Measurements from ENCODE around the gene OCSTAMP.

Gene OCSTAMP

DNA sequence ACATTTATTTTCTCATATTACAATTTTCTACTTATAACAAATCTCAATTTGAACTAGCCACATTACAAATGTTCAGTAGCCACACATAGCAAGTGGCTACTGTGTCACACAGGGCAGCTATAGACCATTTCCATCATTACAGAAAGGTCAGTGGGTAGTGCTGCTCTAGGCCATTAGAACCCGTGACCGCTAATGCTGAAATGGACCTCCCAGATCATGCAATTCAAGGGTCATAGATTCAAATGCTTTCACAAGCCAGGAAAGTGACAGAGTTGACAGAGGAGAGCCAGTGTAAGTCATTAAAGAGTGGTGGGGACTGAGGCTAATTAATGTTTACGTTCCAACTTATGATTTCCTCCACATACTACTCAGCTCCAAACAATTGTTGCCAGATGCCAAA is 3.5 kb upstream of the OCSTAMP start:
- DNase-seq (ENCODE audit: low read depth, low spot score), result no peak

- DNase-seq (ENCODE audit: low read depth, low spot score), result no peak
Measured at GRCh38 chr20:46552460-46553420, 2.3 kb upstream of the OCSTAMP start.

DNA sequence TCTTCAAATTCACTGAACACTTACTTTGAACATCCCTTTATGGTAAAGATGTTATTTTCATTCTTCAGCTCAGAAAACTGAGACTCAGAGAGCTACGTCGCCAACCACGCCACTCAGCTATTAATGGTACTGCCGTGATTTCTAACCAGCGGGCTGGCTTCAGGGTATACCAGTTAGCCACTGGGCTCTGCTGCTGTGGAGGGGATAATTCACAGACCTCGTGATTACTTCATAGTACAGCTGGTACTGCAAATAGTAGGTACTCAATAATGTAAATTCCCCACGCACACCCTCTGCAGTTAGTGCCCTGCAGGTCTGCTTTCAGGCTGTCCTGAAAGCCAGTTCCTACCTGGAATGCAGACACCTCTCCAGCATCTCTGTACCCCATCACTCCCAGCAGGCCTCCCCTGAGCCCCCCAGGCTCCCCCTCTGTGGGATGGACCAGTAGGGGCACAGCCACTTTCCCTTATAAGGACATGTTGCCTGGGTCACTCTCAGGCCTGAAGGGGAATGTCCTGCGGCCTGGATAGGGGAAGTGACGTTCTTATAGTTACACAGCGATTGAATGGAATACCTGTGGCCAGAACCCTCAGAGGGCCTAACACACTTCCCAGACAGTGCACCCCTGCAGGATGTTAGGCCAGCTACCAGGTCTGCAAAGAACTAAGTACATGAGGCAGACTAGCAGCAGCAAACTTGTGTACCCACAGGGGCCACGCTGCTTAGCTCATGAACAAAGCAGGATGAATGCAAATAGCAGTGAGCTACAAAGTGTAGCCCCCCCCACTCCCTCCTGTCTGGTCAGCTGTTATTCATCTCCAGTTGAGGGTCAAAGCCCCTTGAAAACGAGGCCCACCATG is 1.3 kb upstream of the OCSTAMP start:
- peak; percentile 25 for DNase-seq (ENCODE audit: low read depth, low spot score)

- no peak for DNase-seq (ENCODE audit: low read depth, low spot score)
Measured at GRCh38 chr20:46549188-46549972, 1.1 kb downstream of the OCSTAMP start.

DNA sequence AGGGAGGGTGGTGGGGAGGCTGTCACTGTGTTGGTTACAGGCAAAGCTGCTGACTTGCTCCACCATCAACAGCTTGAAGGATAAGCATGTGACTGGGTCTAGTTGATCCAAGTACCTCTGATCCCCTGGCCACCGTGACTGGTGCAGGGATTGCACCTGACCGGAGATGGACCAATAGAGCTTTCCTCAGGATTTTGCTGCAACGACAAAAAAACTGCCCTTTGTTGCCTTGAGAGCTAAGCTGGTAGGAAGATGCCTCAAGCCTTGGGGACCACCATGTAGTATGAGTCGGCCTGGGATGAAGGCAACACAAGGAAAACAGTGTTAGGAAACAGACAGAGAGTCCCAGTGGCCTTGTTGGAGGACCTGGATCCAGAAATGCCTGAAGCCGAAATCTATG is 1.8 kb downstream of the OCSTAMP start:
- DNase-seq (ENCODE audit: low read depth, low spot score), result no peak

- no peak for DNase-seq (ENCODE audit: low read depth, low spot score)
Measured at GRCh38 chr20:46547995-46548394, 2.5 kb downstream of the OCSTAMP start.

DNA sequence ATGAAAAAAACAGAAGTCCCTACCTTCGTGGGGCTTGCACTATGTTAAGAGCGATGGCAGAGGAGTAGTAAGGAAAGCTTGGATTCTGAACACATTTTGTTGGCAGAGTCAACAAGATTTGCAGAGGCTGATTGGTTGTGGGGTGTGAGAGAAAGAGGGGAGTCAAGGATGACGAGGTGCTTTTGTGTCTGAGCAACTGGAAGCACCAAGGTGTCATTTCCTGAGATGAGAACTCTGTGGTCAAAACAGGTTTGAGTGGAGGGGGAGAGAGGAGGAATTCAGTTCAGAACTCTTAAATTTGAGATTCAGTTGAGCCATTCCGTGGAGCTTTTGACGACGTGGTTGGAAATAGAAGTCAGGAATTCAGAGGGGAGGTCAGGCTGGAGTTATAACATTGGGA is 3.5 kb downstream of the OCSTAMP start:
- DNase-seq (ENCODE audit: low read depth, low spot score), result no peak

DNA sequence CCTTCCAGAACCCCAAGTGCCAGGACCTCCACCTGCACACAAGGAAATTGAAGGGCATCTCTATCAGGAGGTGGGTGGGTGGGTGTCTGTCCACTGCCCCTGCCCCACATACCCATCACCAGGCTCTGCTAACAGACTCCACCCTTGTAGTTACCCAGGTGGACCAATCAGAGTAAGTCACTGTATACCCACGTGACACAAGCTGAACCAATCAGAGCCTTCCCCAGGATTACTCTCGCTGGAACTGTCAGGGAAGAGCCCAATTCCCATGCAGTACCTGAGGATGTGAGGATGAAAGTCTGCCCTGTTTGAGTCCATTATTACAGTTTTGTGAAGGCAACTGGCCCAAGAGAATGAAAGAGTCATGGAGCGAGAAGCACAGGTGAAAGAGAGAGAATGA is 4.2 kb downstream of the OCSTAMP start:
- no peak for DNase-seq (ENCODE audit: low read depth, low spot score)

- DNase-seq (ENCODE audit: low read depth, low spot score), result no peak
Measured at GRCh38 chr20:46545827-46546138, 4.7 kb downstream of the OCSTAMP start.

GRCh38 chr20:46545077-46545826 is 5.2 kb downstream of the OCSTAMP start:
- no peak for DNase-seq (ENCODE audit: low read depth, low spot score)

GRCh38 chr20:46544576-46544975 is 5.9 kb downstream of the OCSTAMP start:
- DNase-seq (ENCODE audit: low read depth, low spot score), result no peak

GRCh38 chr20:46543959-46544358 is 6.5 kb downstream of the OCSTAMP start:
- DNase-seq (ENCODE audit: low read depth, low spot score), result no peak

DNA sequence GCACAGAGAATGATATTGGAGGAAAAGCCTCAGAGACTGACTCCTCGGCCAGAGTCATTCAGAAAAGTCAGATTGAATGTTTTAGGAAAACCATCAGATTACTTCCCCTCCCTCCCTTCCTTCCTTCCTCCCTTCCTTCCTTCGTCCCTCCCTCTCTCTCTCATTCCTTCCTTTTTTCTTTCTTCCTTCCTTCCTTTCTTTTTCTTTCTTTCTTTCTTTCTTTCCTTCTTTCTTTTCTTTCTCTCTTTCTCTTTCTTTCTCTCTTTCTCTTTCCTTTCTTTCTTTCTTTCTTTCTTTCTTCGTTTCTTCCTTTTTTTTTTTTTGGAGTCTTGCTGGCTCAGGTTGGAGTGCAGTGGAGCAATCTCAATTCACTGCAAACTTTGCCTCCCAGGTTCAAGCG is 7.4 kb downstream of the OCSTAMP start:
- DNase-seq (ENCODE audit: low read depth, low spot score), result no peak

- DNase-seq (ENCODE audit: low read depth, low spot score), result no peak
Measured at GRCh38 chr20:46541229-46541935, 9.1 kb downstream of the OCSTAMP start.

DNA sequence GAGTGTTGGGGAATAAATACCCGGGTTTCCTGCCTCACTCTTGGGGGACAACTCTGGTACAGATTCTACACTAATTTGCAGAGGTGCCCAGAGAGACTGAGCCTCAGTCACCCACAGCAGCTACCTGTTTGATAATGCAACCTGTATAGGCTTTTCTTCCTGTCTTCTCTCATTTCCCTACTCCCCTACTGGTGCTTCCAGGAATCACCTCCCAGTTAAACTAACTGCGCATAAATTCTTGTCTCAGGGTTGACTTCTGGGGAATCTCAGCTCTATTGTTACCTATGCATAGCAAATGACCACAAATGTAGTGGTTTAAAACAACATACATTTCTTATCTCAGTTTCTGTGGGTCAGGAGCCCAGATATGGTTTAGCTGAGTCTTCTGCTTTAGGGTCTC is 11.3 kb downstream of the OCSTAMP start:
- DNase-seq (ENCODE audit: low read depth, low spot score), result no peak

DNA sequence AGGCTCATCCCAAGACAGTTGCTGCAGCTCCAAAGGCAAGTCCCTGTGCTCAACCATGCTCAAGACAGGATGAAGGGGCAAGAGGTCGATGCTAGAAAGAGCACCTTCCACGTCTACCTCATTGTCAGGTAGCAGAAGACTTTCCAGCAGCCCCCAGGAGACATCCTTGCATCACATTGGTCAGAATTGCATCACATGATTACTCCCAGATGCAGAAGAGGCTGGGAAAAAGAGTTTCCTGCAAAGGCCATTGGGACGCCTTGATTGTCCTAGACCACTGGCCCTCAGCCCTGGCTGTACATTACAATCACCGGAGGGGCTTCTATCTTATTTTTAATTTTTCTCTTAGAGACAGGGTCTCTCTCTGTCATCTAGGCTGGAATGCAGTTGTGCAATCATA is 19.8 kb downstream of the OCSTAMP start:
- no peak for DNase-seq (ENCODE audit: low read depth, low spot score)

DNA sequence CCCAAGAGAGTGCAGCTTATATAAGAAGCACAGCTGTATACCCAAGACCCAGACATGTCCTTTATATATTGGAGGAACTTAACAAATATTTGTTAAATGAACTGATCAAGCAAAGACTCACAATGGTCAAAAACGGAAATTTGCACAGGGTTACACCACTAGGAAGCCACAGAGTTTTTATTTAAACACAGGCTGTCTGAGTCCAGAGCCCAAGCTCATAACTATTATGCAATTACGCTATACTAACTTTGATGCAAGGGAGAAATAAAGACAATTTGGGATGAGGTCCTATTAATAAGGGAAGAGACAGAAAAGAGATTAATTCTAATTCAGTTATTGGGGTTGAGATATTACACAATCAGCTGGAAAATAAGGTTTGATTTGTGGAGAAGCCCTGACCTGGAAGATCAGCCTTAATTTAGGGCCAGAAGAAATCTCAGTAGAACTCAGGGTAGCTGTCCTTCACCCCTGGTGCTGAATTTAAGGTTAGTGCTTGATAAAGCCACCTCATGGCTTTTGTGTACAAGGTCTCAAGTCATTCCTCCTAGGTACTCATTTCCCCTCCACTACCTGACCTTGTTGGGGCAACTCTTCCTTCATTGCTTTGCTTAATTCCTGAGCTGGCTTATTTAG is 26.6 kb downstream of the OCSTAMP start:
- peak; percentile 33 for DNase-seq (ENCODE audit: low read depth, low spot score)

GRCh38 chr20:46523108-46523507 is 27.3 kb downstream of the OCSTAMP start:
- no peak for DNase-seq (ENCODE audit: low read depth, low spot score)

DNA sequence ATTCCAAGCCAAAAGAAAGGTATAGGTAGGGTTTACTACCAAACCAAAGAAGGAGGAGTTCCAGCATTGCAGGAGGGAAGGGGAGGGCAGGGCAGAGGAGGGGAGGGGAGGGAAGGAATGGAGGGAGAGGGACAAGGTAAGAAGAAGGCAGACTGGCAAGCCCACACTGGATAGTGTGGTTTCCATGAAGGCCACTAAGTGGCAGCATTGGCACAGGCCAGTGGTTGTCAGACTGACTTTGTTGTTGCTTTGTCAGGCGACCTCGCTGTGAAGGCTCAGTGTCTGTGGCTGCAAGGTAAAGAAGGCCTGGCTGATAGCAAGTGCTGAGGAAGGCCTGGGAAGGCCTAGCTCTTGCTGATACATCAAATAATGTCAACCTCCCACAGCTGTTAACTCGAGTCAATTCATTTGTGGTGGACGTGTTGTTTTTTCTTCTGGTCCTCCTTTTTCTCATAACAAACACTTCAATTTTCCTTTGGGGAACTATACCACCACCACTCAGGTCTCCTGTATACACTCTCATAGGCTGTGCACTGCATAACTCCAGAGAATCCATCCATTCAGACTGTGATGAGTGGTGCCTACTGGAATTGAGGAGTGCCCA is 29.4 kb downstream of the OCSTAMP start:
- DNase-seq (ENCODE audit: low read depth, low spot score), result peak; percentile 77

- no peak for DNase-seq (ENCODE audit: low read depth, low spot score)
Measured at GRCh38 chr20:46520540-46520939, 29.9 kb downstream of the OCSTAMP start.
